D721Med (cell line): ENCODE data around the gene MTSS2.

Experiments used
- DNase-seq: peaks from one replicate; pipeline ENCODE4 v3.0.0; 2011; ENCODE audit warnings: low spot score; ENCODE audit not compliant: insufficient read length
- FAIRE-seq: peaks from 2 replicates; lab custom pipeline; 2011; peaks lifted over from hg19 to GRCh38; lab: Jason Lieb, UNC
- TF ChIP-seq, protein P1 (sequence below): IDR thresholded peaks from 2 replicates; pipeline ENCODE4 v1.5.1; 2012; ENCODE audit warnings: mild to moderate bottlenecking, control low read depth; ENCODE audit not compliant: insufficient read depth; ENCODE audit errors: missing control alignments

Gene MTSS2

DNA sequence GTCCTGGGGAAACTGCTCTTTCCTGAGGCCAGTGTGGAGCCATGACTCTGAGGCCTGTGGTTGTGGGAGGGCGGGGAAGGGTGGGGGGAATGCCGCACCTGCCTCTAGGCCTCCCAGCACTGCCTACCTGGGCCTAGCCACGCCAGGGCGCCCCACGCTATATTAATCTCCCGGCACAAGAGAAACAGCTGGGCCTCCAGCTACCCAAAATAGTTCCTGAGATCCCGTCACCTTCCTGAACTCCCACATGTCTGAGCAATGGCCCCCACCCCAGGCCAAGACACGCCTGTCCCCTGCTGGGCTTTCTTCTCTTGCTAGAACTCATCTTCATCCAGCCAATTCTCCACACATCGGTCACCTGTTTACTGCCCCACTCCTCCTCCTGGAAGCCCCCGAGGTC is 13.0 kb upstream of the MTSS2 start:
- TF ChIP-seq, protein P1, sequence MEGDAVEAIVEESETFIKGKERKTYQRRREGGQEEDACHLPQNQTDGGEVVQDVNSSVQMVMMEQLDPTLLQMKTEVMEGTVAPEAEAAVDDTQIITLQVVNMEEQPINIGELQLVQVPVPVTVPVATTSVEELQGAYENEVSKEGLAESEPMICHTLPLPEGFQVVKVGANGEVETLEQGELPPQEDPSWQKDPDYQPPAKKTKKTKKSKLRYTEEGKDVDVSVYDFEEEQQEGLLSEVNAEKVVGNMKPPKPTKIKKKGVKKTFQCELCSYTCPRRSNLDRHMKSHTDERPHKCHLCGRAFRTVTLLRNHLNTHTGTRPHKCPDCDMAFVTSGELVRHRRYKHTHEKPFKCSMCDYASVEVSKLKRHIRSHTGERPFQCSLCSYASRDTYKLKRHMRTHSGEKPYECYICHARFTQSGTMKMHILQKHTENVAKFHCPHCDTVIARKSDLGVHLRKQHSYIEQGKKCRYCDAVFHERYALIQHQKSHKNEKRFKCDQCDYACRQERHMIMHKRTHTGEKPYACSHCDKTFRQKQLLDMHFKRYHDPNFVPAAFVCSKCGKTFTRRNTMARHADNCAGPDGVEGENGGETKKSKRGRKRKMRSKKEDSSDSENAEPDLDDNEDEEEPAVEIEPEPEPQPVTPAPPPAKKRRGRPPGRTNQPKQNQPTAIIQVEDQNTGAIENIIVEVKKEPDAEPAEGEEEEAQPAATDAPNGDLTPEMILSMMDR, result no peak
- FAIRE-seq, result no peak
- no peak for DNase-seq

DNA sequence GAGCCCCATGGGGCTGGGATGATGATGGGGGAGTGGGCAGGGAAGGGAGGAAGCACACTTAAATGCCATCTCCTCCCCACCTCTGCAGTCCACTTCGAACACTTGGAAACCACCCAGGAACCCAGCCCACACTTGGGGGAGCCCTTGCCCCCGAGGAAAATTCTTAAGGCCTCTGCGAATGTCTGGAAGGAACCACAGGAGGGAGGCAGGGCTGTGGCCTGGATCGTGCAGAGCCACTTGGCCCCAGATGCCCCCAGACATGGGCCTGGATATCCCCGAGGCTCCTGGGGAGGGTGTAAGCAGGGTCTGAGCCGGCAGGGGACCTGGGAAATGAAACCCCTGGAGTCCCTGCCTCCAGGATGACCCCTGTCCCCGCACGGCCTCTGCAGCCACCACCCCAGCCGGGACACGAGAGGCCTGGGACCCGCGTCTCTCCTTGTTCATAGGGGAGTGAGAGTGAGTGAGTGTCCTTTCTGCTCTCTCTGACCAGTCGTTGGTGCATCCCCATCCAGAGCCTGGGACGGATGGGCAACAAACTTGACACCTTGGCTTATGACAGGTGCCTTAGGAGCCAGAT is 11.8 kb upstream of the MTSS2 start:
- no peak for FAIRE-seq
- DNase-seq, result no peak
- TF ChIP-seq, protein P1, result no peak

DNA sequence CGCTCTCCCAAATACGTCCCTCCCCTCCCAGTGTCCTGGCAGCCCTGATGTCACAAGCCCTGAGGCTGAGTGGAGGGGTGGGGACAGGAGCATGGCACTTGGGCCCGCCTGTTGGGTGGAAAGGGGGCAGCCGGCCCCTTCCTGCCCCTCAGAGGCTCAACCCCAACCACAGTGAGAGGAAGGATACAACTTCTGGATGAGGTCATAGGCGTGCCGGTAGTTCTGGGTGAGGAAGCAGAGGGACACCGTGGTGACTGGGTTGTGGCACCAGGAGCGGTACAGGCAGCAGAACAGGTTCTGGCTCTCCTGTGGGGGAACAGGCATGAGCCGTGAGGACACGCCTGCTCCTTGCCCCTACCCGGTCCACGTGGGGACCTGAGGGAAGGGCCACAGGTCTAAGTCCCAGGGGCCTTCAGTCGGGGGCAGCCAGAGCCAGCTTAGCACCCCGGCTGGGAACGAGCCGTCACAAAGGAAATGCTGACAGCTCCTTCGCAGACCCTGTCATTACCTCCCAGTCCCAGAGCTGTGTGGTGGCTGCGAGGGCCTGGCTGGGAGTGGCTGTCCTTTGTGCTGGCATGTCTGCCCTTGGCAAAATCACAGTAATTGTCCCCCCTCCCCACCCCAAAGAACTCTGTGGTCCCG is 11.2 kb upstream of the MTSS2 start:
- no peak for DNase-seq
- TF ChIP-seq, protein P1, result no peak
- FAIRE-seq, result no peak

DNA sequence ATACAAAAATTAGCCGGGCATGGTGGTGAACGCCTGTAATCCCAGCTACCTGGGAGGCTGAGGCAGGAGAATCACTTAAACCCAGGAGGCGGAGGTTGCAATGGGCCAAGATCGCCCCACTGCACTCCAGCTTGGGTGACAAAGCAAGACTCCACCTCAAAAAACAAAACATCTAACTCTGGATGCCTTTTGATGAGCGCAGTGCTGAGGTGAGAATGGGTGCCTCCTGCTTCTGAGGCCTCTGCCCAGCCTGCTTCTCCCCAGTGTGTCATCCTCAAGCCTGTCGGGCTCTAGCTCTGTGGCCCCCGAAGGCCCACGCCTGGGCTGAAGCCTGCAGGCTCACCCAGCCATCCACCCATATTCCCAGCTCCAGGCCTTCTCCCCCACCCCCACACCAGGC is 10.5 kb upstream of the MTSS2 start:
- DNase-seq, result no peak
- FAIRE-seq, result no peak
- TF ChIP-seq, protein P1, result no peak

DNA sequence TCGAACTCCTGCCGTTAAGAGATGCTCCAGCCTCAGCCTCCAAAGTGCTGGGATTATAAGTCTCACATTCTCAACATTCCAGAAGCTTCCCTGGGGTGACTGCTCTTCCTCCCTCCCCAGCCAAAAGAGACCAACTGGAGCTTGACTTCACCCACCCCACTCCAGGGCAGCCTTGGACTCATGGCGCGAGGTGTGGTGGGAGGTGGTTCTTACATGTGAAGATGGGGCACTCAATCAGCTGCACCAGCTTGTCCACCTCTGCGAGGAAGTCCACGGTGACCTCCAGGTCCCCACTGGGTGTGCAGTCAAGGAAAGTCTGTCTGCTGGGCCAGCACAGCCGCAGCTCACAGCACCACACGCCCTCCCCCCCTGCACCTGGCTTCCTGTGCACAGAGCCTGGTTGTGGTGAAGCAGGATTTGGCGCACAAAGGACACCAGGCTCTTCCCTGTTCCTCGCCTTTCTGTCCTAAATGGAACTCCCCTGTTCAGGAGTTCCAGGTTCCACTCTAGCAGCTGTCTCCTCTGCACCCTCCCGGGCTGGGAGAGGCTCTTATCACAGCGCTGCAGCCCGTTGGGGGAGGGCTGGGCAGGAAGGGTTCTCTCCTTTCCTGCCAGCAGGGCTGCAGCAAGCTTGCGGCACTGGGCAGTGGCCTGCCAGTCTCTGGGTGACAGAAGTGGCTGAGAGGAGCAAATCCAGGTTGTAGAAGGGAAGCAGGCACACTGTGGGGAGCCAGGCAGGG is 9.6 kb upstream of the MTSS2 start:
- DNase-seq, result no peak
- TF ChIP-seq, protein P1, result no peak
- FAIRE-seq, result no peak

DNA sequence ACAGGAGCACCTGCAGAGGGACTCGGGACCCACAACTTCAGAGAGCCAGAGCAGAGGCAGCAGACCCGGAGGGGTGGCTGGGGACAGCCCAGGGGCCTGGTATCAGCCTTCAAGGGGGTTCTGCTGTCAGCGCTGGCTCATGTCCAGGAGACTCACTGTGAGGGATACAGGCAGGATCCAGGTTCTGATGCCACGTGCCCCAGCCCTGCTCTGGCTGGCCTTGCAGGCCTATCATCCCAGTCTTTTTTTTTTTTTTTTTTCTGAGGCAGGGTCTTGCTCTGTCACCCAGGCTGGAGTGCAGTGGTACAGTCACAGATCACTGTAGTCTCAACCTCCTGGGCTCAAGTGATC is 9.0 kb upstream of the MTSS2 start:
- FAIRE-seq (no peak), DNase-seq (no peak)
- TF ChIP-seq, protein P1, result no peak
